Ishikawa (cell line): ENCODE results near the gene KCNF1.

ENCODE experiments used
- CEBPB ChIP-seq: IDR thresholded peaks from 2 replicates; pipeline ENCODE4 v1.6.1; 2012
- CREB1 ChIP-seq: IDR thresholded peaks from 2 replicates; pipeline ENCODE4 v1.6.1; 2012; ENCODE audit warnings: low read depth
- EGR1 ChIP-seq: IDR thresholded peaks from 2 replicates; pipeline ENCODE4 v1.6.1; 2012
- EP300 ChIP-seq: IDR thresholded peaks from 2 replicates; pipeline ENCODE4 v1.6.1; 2012; ENCODE audit warnings: borderline replicate concordance
- FOXM1 ChIP-seq: IDR thresholded peaks from 2 replicates; pipeline ENCODE4 v1.6.1; 2012; ENCODE audit warnings: low read depth, borderline replicate concordance
- MAX ChIP-seq: IDR thresholded peaks from 2 replicates; pipeline ENCODE4 v1.6.1; 2012
- NFIC ChIP-seq: IDR thresholded peaks from 2 replicates; pipeline ENCODE4 v1.6.1; 2012
- RAD21 ChIP-seq: IDR thresholded peaks from 2 replicates; pipeline ENCODE4 v1.6.1; 2012; ENCODE audit warnings: low read depth
- TAF1 ChIP-seq: IDR thresholded peaks from 2 replicates; pipeline ENCODE4 v1.6.1; 2012; ENCODE audit warnings: low read depth, mild to moderate bottlenecking
- TCF12 ChIP-seq: IDR thresholded peaks from 2 replicates; pipeline ENCODE4 v1.6.1; 2012; ENCODE audit warnings: low read depth
- TEAD4 ChIP-seq: IDR thresholded peaks from 2 replicates; pipeline ENCODE4 v1.6.1; 2012
- YY1 ChIP-seq: IDR thresholded peaks from 2 replicates; pipeline ENCODE4 v1.6.1; 2012; ENCODE audit warnings: low read depth
- ZBTB7A ChIP-seq: IDR thresholded peaks from 2 replicates; pipeline ENCODE4 v1.6.1; 2012; ENCODE audit warnings: low read depth
- TF ChIP-seq, protein P1 (sequence below): IDR thresholded peaks from 2 replicates; pipeline ENCODE4 v1.6.1; 2012; ENCODE audit warnings: low read depth, mild to moderate bottlenecking
- TF ChIP-seq, protein P2 (sequence below): IDR thresholded peaks from 2 replicates; pipeline ENCODE4 v1.6.1; 2012

KCNF1 gene

DNA sequence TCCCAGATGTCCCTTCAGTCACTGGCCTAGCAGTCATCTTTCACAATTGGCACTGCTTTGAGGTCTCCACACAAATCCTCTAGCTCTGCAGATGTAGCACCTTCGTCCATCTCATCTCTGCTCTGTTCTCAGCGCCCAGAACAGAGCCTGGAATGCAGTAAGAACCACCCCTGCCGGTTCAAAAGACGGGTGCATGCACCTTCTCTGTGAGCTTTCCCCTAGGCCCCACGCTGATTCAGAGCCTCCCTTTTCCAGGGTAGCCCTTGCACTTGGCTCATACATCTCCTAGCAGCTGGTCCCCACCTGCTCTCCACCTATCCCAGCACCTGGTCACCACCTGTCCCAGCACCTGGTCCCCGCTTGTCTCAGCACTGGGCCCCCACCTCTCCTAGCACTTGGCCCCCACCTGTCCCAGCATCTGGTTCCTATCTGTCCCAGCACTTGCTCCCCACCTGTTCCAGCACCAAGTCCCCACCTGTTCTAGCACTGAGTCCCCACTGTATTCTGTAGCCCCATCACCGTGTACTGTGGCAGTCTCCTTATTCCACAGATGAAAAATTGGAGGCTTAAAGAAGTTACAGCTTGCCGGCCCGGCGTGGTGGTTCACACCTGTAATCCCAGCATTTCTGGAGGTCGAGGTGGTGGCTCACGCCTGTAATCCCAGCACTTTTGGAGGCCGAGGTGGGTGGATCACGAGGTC is 4.7 kb upstream of the KCNF1 start:
- TF ChIP-seq FOXM1 (no peak), TAF1 (no peak), NFIC (no peak), TEAD4 (no peak), RAD21 (no peak), EP300 (no peak), TCF12 (no peak), EGR1 (no peak), ZBTB7A (no peak), MAX (no peak), CREB1 (no peak), YY1 (no peak), CEBPB (no peak)
- TF ChIP-seq, protein P1, sequence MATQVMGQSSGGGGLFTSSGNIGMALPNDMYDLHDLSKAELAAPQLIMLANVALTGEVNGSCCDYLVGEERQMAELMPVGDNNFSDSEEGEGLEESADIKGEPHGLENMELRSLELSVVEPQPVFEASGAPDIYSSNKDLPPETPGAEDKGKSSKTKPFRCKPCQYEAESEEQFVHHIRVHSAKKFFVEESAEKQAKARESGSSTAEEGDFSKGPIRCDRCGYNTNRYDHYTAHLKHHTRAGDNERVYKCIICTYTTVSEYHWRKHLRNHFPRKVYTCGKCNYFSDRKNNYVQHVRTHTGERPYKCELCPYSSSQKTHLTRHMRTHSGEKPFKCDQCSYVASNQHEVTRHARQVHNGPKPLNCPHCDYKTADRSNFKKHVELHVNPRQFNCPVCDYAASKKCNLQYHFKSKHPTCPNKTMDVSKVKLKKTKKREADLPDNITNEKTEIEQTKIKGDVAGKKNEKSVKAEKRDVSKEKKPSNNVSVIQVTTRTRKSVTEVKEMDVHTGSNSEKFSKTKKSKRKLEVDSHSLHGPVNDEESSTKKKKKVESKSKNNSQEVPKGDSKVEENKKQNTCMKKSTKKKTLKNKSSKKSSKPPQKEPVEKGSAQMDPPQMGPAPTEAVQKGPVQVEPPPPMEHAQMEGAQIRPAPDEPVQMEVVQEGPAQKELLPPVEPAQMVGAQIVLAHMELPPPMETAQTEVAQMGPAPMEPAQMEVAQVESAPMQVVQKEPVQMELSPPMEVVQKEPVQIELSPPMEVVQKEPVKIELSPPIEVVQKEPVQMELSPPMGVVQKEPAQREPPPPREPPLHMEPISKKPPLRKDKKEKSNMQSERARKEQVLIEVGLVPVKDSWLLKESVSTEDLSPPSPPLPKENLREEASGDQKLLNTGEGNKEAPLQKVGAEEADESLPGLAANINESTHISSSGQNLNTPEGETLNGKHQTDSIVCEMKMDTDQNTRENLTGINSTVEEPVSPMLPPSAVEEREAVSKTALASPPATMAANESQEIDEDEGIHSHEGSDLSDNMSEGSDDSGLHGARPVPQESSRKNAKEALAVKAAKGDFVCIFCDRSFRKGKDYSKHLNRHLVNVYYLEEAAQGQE: no peak
- TF ChIP-seq, protein P2, sequence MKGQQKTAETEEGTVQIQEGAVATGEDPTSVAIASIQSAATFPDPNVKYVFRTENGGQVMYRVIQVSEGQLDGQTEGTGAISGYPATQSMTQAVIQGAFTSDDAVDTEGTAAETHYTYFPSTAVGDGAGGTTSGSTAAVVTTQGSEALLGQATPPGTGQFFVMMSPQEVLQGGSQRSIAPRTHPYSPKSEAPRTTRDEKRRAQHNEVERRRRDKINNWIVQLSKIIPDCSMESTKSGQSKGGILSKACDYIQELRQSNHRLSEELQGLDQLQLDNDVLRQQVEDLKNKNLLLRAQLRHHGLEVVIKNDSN: no peak

DNA sequence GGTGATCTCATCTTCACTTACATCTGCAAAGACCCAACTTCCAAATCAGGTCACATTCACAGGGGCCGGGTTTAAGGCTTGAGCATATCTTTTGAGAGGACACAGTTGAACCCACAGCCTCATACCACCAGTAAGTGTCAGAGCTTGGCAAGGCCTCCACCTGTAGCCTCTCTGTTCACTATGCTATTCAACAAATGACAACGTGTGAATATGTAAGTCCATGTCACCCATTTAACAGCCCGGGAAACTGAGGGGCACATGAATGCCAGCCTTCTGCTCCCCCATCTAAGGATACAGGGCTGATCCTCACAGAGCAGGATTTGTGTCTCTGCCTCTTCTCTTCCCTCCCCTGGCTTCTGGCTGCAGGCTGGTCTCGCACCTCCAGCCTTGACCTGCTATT is 3.5 kb upstream of the KCNF1 start:
- no peak for TF ChIP-seq RAD21
- no peak for TF ChIP-seq NFIC
- TF ChIP-seq TCF12: no peak
- TF ChIP-seq TEAD4: no peak
- TF ChIP-seq EGR1: no peak
- TF ChIP-seq, protein P2: no peak
- TF ChIP-seq YY1: no peak
- no peak for TF ChIP-seq FOXM1
- TF ChIP-seq TAF1: no peak
- no peak for TF ChIP-seq MAX
- no peak for TF ChIP-seq CEBPB
- no peak for TF ChIP-seq EP300
- no peak for TF ChIP-seq CREB1
- no peak for TF ChIP-seq ZBTB7A
- TF ChIP-seq, protein P1: no peak

- TF ChIP-seq ZBTB7A: 0 out of 2 replicates have a peak, but pooled peaks have one; percentile 33
- peak; percentile 54 for TF ChIP-seq RAD21
- no peak for TF ChIP-seq TCF12
These were observed 2.4 kb upstream of the KCNF1 start for GRCh38 chr2:10909050-10909995.

GRCh38 chr2:10909996-10910341 is 1.8 kb upstream of the KCNF1 start:
- TF ChIP-seq TEAD4 (no peak), TCF12 (no peak), EP300 (no peak), CREB1 (no peak), TAF1 (no peak), ZBTB7A (no peak), EGR1 (no peak)
- TF ChIP-seq, protein P2: no peak

GRCh38 chr2:10910625-10911024 is 1.1 kb upstream of the KCNF1 start:
- TF ChIP-seq NFIC: no peak
- TF ChIP-seq, protein P1: no peak
- TF ChIP-seq CREB1: no peak
- no peak for TF ChIP-seq MAX
- TF ChIP-seq EGR1: no peak
- TF ChIP-seq TCF12: no peak
- TF ChIP-seq TAF1: no peak
- no peak for TF ChIP-seq EP300
- TF ChIP-seq TEAD4: no peak
- TF ChIP-seq, protein P2: no peak
- TF ChIP-seq YY1: no peak
- no peak for TF ChIP-seq ZBTB7A
- TF ChIP-seq FOXM1: no peak
- TF ChIP-seq CEBPB: no peak
- TF ChIP-seq RAD21: no peak
